Neural crest cell (in vitro differentiated cells): ENCODE measurements around the gene FPR2. TPM values are rescaled to one million over a fixed set of nuclear protein-coding genes. Genes with fewer than 3 reads are reported as not detected.
"Not testable (repeated sequence)": the region's sequence is repeated elsewhere in the genome, so short reads cannot be mapped to it uniquely, and the experiment has no call there.

Source experiments
- DNase-seq: peaks from one replicate; pipeline ENCODE4 v3.0.0; 2021; ENCODE audit warnings: low read depth, mixed read lengths, low spot score
- H3K27ac Mint-ChIP-seq: one replicate; pipeline ENCODE4 v1.8.0; 2021; ENCODE audit warnings: mild to moderate bottlenecking, mixed read lengths; ENCODE audit not compliant: unreplicated experiment
- H3K27me3 Mint-ChIP-seq: 2 replicates; pipeline ENCODE4 v1.8.0; 2021; ENCODE audit warnings: low read depth, mild to moderate bottlenecking, mixed read lengths
- H3K36me3 Mint-ChIP-seq: 2 replicates; pipeline ENCODE4 v1.8.0; 2021; ENCODE audit warnings: low read depth, mild to moderate bottlenecking, mixed read lengths
- H3K4me1 Mint-ChIP-seq: 2 replicates; pipeline ENCODE4 v1.8.0; 2021; ENCODE audit warnings: mixed read lengths
- H3K4me3 Mint-ChIP-seq: one replicate; pipeline ENCODE4 v1.8.0; 2021; ENCODE audit warnings: mild to moderate bottlenecking, mixed read lengths
- H3K9me3 Mint-ChIP-seq: 2 replicates; pipeline ENCODE4 v1.8.0; 2021; ENCODE audit warnings: mixed read lengths
- CTCF ChIP-seq: fragments of 200-600 bp; sonication (generic); conservative IDR thresholded peaks from 2 replicates; pipeline ENCODE4 v1.5.0; 2021; ENCODE audit warnings: antibody characterized with exemption, mild to moderate bottlenecking
- total RNA-seq: library from RNA; stranded (reverse); gene quantifications from 2 replicates; pipeline ENCODE4 v1.2.1, GENCODE V29; 2021

The FPR2 gene
- total RNA-seq, 1 donor from 2014 or later = not detected

- no peak for DNase-seq
- Mint-ChIP-seq H3K27ac (no peak overlapping the region), H3K9me3 (no peaks in the 10 kb centered on the region), H3K4me3 (no peak overlapping the region), H3K27me3 (peaks cover 40% of the 10 kb centered on the region), H3K36me3 (no peaks in the 10 kb centered on the region), H3K4me1 (no peaks in the 10 kb centered on the region)
- no peak for TF ChIP-seq CTCF
These were observed 25.1 kb upstream of the FPR2 start for GRCh38 chr19:51735759-51736449.

- Mint-ChIP-seq H3K9me3 (no peaks in the 10 kb centered on the region), H3K4me1 (no peaks in the 10 kb centered on the region)
- no peak for DNase-seq
These were observed 23.6 kb upstream of the FPR2 start for GRCh38 chr19:51737389-51737788.

DNA sequence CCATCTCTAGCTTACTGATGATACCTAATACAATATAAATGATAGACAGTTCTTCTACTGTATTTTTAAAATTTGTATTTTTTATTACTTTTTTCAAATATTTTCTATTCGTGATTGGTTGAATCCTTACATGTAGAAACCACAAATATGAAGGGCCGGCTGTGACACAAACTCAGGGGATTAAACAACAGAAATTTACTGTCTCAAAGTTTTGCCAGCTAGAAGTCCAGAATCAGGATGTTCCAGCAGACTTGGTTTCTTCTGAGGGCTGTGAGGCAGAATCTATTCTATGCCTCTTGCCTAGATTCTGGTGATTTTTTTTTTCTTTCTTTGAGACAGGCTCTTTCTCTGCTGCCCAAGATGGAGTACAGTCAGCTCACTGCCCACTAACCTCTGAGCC lies 23.1 kb upstream of the FPR2 start:
- Mint-ChIP-seq H3K36me3 (no peaks in the 10 kb centered on the region), H3K27ac (no peak overlapping the region), H3K4me3 (no peak overlapping the region), H3K27me3 (peaks cover 36% of the 10 kb centered on the region), H3K4me1 (no peaks in the 10 kb centered on the region), H3K9me3 (no peaks in the 10 kb centered on the region)
- no peak for TF ChIP-seq CTCF
- no peak for DNase-seq

More at GRCh38 chr19:51737389-51737788, 23.6 kb upstream of the FPR2 start:
- TF ChIP-seq CTCF = no peak
- no peaks in the 10 kb centered on the region for H3K36me3 Mint-ChIP-seq
- H3K27me3 Mint-ChIP-seq = peaks cover 33% of the 10 kb centered on the region
- H3K4me3 Mint-ChIP-seq = no peak overlapping the region
- H3K27ac Mint-ChIP-seq = no peak overlapping the region

- H3K9me3 Mint-ChIP-seq, H3K27ac Mint-ChIP-seq: not testable (repeated sequence)
These were observed 22.5 kb upstream of the FPR2 start for GRCh38 chr19:51738523-51738922.

GRCh38 chr19:51739466-51740213 lies 21.3 kb upstream of the FPR2 start:
- H3K27ac Mint-ChIP-seq = no peak overlapping the region

More at GRCh38 chr19:51738523-51738922, 22.5 kb upstream of the FPR2 start:
- H3K4me3 Mint-ChIP-seq, H3K36me3 Mint-ChIP-seq, DNase-seq, H3K4me1 Mint-ChIP-seq: not testable (repeated sequence)
- H3K27me3 Mint-ChIP-seq = peaks cover 32% of the 10 kb centered on the region

More at GRCh38 chr19:51739466-51740213, 21.3 kb upstream of the FPR2 start:
- Mint-ChIP-seq H3K4me3 (no peak overlapping the region), H3K4me1 (no peaks in the 10 kb centered on the region), H3K36me3 (no peaks in the 10 kb centered on the region), H3K27me3 (peaks cover 29% of the 10 kb centered on the region), H3K9me3 (no peaks in the 10 kb centered on the region)
- DNase-seq = no peak
- TF ChIP-seq CTCF = no peak
